ENCODE measurements around the gene C20orf202.

C20orf202 gene

GRCh38 chr20:1169224-1169623, 34.0 kb upstream of the C20orf202 start:
- TF ChIP-seq, protein P1, sequence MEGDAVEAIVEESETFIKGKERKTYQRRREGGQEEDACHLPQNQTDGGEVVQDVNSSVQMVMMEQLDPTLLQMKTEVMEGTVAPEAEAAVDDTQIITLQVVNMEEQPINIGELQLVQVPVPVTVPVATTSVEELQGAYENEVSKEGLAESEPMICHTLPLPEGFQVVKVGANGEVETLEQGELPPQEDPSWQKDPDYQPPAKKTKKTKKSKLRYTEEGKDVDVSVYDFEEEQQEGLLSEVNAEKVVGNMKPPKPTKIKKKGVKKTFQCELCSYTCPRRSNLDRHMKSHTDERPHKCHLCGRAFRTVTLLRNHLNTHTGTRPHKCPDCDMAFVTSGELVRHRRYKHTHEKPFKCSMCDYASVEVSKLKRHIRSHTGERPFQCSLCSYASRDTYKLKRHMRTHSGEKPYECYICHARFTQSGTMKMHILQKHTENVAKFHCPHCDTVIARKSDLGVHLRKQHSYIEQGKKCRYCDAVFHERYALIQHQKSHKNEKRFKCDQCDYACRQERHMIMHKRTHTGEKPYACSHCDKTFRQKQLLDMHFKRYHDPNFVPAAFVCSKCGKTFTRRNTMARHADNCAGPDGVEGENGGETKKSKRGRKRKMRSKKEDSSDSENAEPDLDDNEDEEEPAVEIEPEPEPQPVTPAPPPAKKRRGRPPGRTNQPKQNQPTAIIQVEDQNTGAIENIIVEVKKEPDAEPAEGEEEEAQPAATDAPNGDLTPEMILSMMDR (IDR thresholded peaks at IDR 0.05; ENCODE audit: borderline replicate concordance, control extremely low read depth, extremely low read depth, insufficient read depth, missing control alignments): no peak
- no peak for DNase-seq (ENCODE audit: low spot score)
- in situ Hi-C loops (cut with MboI; ENCODE audit: low sequenced_read_pairs, unreplicated experiment): no loop called here

GRCh38 chr20:1171461-1172093, 31.7 kb upstream of the C20orf202 start:
- in situ Hi-C loops (cut with MboI; ENCODE audit: low sequenced_read_pairs, unreplicated experiment): no loop called here
- DNase-seq (ENCODE audit: low spot score): no peak
- TF ChIP-seq, protein P1 (IDR thresholded peaks at IDR 0.05; ENCODE audit: borderline replicate concordance, control extremely low read depth, extremely low read depth, insufficient read depth, missing control alignments): no peak

DNA sequence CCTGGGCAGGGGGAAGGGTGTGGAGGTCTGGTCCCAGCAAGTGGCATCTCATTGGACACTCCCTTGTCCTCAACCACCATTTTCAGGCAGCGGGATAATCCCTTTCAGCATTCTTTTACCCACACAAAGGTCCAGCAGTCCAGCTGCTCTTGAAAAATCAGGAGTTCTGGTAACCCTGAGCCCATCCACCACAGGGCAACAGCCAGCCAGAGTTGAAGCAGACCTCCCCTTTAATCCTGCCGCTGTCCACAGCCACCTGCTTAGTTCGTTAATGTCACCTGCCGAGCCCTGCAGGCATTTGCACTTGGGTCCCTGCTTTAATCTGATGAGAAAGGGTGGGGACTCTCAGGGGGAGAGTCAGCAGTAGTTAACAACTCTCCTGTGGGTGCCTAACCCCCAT, 29.6 kb upstream of the C20orf202 start:
- in situ Hi-C loops (cut with MboI; ENCODE audit: low sequenced_read_pairs, unreplicated experiment): no loop called here
- TF ChIP-seq, protein P1 (IDR thresholded peaks at IDR 0.05; ENCODE audit: borderline replicate concordance, control extremely low read depth, extremely low read depth, insufficient read depth, missing control alignments): no peak
- no peak for DNase-seq (ENCODE audit: low spot score)

- DNase-seq (ENCODE audit: low spot score): no peak
- in situ Hi-C loops (cut with MboI; ENCODE audit: low sequenced_read_pairs, unreplicated experiment): loop anchor here (25.0 kb wide), 1 partner anchor 362 kb away; no protein-coding TSS in a partner anchor
- TF ChIP-seq, protein P1 (IDR thresholded peaks at IDR 0.05; ENCODE audit: borderline replicate concordance, control extremely low read depth, extremely low read depth, insufficient read depth, missing control alignments): no peak
Measured at GRCh38 chr20:1174787-1175186, 28.5 kb upstream of the C20orf202 start.

DNA sequence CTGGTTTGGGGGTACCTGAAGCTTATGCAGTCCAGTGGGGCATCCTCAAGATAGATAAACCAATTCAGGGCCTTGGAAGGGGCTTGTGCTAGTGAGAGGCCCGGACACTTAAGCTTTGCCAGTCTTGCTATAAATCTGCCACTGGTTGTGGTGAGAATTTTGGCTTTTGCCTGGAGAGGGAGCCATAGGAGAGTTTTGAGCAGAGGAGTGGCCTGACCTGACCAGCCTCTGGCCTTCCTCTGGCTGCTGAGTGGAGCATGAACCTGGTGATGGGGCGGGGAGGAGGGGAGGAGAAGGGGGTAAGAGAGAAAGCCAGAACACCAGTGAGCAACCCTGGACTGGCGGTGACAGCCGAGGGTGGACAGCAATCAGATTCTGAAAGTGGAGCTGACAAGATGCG, 25.6 kb upstream of the C20orf202 start:
- in situ Hi-C loops (cut with MboI; ENCODE audit: low sequenced_read_pairs, unreplicated experiment): loop anchor here (25.0 kb wide), 1 partner anchor 365 kb away; no protein-coding TSS in a partner anchor
- TF ChIP-seq, protein P1 (IDR thresholded peaks at IDR 0.05; ENCODE audit: borderline replicate concordance, control extremely low read depth, extremely low read depth, insufficient read depth, missing control alignments): no peak
- DNase-seq (ENCODE audit: low spot score): no peak

DNA sequence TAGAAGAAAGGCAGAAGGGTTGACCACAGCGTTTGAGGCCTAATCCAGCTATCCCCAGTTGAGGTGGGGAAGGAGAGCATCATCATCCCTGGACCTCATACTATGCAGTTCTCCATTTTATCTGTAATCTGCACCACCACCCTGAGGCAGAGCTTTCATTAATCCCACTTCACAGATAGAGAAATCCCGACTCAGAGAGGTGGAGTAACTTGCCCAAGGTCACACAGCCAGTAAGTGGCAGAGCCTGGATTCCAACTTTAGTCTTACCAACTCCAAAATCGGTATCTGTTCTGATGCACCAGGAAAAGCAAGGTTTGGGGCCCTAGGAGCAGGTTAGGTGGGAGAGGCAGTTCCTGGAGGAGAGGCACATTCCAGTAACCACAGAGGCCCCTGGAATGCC, 25.2 kb upstream of the C20orf202 start:
- TF ChIP-seq, protein P1 (IDR thresholded peaks at IDR 0.05; ENCODE audit: borderline replicate concordance, control extremely low read depth, extremely low read depth, insufficient read depth, missing control alignments): no peak

More for the DNA sequence above, 25.2 kb upstream of the C20orf202 start:
- DNase-seq (ENCODE audit: low spot score): no peak
- in situ Hi-C loops (cut with MboI; ENCODE audit: low sequenced_read_pairs, unreplicated experiment): loop anchor here (25.0 kb wide), 1 partner anchor 366 kb away; no protein-coding TSS in a partner anchor
